ENCODE measurements around the gene SENP6. TPM values are rescaled to one million over a fixed set of nuclear protein-coding genes. Genes with fewer than 3 reads are reported as not detected.
"Not testable (repeated sequence)": the region's sequence is repeated elsewhere in the genome, so short reads cannot be mapped to it uniquely, and the experiment has no call there.

SENP6 gene
- total RNA-seq, 1 donor from 2014 or later: 100 TPM

DNA sequence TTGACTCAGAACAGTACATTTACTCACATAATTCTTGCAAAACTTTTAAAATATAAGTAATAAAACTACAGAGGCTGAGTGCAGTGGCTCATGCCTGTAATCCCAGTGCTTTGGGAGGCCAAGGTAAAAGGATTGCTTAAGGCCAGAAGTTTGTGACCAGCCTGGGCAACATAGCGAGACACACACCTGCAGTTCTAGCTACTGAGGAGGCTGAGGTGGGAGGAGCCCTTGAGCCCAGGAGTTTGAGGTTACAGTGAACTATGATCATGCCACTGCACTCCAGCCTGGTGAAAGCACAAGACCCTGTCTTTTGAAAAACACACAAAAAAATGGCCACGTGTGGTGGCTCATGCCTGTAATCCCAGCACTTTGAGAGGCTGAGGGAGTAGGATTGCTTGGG, 125.5 kb downstream of the SENP6 start:
- Mint-ChIP-seq H3K9me3 (ENCODE audit: unreplicated experiment) (no peaks in the 10 kb centered on the region), H3K36me3 (ENCODE audit: low read depth, unreplicated experiment) (no peaks in the 10 kb centered on the region), H3K4me3 (ENCODE audit: unreplicated experiment) (no peak overlapping the region), H3K4me1 (ENCODE audit: low read depth, unreplicated experiment) (no peaks in the 10 kb centered on the region), H3K27ac (ENCODE audit: unreplicated experiment) (no peak overlapping the region), H3K27me3 (ENCODE audit: low read depth, unreplicated experiment) (no peaks in the 10 kb centered on the region)
- Histone ChIP-seq H2AFZ (ENCODE audit: low read depth, low read length) (no peak overlapping the region), H3K27me3 (ENCODE audit: insufficient read depth, low read length) (no peaks in the 10 kb centered on the region), H3K36me3 (ENCODE audit: insufficient read depth, low read length) (no peaks in the 10 kb centered on the region), H3K27ac (ENCODE audit: low read depth, low read length) (no peak overlapping the region), H3K9ac (ENCODE audit: low read length) (no peak overlapping the region), H3K4me2 (ENCODE audit: low read length) (no peak overlapping the region), H3K79me2 (ENCODE audit: insufficient read depth, low read length) (no peaks in the 10 kb centered on the region), H3K9me3 (ENCODE audit: insufficient read depth, low read depth, low read length) (no peaks in the 10 kb centered on the region), H4K20me1 (ENCODE audit: insufficient read depth, low read length) (no peaks in the 10 kb centered on the region), H3K4me1 (ENCODE audit: insufficient read depth, low read length) (no peaks in the 10 kb centered on the region), H3K4me3 (ENCODE audit: insufficient read depth, low read depth, low read length) (no peak overlapping the region)
- DNase-seq (ENCODE audit: low read depth) (no peak), FAIRE-seq (no peak)
- TF ChIP-seq, protein P1, sequence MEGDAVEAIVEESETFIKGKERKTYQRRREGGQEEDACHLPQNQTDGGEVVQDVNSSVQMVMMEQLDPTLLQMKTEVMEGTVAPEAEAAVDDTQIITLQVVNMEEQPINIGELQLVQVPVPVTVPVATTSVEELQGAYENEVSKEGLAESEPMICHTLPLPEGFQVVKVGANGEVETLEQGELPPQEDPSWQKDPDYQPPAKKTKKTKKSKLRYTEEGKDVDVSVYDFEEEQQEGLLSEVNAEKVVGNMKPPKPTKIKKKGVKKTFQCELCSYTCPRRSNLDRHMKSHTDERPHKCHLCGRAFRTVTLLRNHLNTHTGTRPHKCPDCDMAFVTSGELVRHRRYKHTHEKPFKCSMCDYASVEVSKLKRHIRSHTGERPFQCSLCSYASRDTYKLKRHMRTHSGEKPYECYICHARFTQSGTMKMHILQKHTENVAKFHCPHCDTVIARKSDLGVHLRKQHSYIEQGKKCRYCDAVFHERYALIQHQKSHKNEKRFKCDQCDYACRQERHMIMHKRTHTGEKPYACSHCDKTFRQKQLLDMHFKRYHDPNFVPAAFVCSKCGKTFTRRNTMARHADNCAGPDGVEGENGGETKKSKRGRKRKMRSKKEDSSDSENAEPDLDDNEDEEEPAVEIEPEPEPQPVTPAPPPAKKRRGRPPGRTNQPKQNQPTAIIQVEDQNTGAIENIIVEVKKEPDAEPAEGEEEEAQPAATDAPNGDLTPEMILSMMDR (IDR thresholded peaks at IDR 0.05; ENCODE audit: insufficient read depth, low read depth, low read length): no peak
- TF ChIP-seq EZH2 (IDR thresholded peaks at IDR 0.05; ENCODE audit: insufficient read depth, low read length): no peak

DNA sequence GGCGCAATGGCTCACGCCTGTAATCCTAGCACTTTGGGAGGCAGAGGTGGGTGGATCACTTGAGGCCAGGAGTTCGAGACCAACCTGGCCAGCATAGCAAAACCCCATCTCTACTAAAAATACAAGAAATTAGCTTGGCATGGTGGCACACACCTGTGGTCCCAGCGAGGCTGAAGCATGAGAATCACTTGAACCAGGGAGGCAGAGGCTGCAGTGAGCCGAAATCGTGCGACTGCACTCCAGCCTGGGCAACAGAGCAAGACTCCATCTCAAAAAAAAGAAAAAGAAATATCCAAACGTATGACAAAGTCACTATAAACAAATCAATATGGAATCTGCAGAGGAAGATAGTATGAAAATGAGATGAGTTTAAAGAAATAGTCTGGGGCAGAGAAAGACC, 129.3 kb downstream of the SENP6 start:
- not testable (repeated sequence) for DNase-seq (ENCODE audit: low read depth); H3K79me2 ChIP-seq (ENCODE audit: insufficient read depth, low read length); H3K36me3 ChIP-seq (ENCODE audit: insufficient read depth, low read length); H3K4me3 Mint-ChIP-seq (ENCODE audit: unreplicated experiment); H3K27ac ChIP-seq (ENCODE audit: low read depth, low read length); H3K27me3 Mint-ChIP-seq (ENCODE audit: low read depth, unreplicated experiment); H3K4me3 ChIP-seq (ENCODE audit: insufficient read depth, low read depth, low read length); H3K4me2 ChIP-seq (ENCODE audit: low read length); H3K4me1 Mint-ChIP-seq (ENCODE audit: low read depth, unreplicated experiment); FAIRE-seq; H3K9me3 ChIP-seq (ENCODE audit: insufficient read depth, low read depth, low read length); H3K9me3 Mint-ChIP-seq (ENCODE audit: unreplicated experiment); H3K27ac Mint-ChIP-seq (ENCODE audit: unreplicated experiment); H3K4me1 ChIP-seq (ENCODE audit: insufficient read depth, low read length); H3K9ac ChIP-seq (ENCODE audit: low read length); H2AFZ ChIP-seq (ENCODE audit: low read depth, low read length); H4K20me1 ChIP-seq (ENCODE audit: insufficient read depth, low read length); H3K27me3 ChIP-seq (ENCODE audit: insufficient read depth, low read length); H3K36me3 Mint-ChIP-seq (ENCODE audit: low read depth, unreplicated experiment)

DNA sequence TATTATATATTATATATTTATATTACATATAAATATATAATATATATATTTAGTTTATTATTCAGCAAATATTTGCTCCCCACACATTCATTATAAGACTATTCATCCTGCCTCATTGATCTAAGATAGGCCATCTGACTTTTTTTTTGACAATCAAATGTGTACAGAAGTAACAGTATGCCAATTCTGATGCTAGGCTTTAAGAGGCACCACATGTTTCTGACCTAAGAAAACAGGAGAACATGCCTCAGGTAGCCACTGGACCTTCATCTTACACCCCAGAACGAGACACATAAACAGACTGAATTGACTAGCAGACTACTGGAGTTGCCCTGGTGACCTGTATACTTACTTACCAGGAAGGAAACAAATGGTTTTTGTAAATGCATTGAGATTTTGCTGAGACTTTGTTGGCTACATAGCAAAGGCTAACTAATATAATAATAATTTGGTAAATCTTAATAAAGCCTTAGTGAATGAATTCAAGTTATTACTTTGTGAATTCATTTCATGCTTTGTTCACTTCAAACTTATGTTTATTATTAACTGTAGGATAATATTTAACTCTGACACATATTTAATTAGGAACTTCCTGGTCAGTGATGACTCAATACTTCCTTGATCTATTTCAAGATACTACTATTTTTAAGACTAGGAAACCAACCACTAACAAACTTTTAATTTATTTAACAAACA, 134.0 kb downstream of the SENP6 start:
- FAIRE-seq: no peak
- Histone ChIP-seq H4K20me1 (ENCODE audit: insufficient read depth, low read length) (no peaks in the 10 kb centered on the region), H3K9ac (ENCODE audit: low read length) (no peak overlapping the region), H3K27ac (ENCODE audit: low read depth, low read length) (no peak overlapping the region), H3K4me2 (ENCODE audit: low read length) (no peak overlapping the region), H3K36me3 (ENCODE audit: insufficient read depth, low read length) (no peaks in the 10 kb centered on the region), H3K27me3 (ENCODE audit: insufficient read depth, low read length) (no peaks in the 10 kb centered on the region), H2AFZ (ENCODE audit: low read depth, low read length) (no peak overlapping the region), H3K4me1 (ENCODE audit: insufficient read depth, low read length) (peaks cover 4% of the 10 kb centered on the region), H3K4me3 (ENCODE audit: insufficient read depth, low read depth, low read length) (no peak overlapping the region), H3K79me2 (ENCODE audit: insufficient read depth, low read length) (no peaks in the 10 kb centered on the region), H3K9me3 (ENCODE audit: insufficient read depth, low read depth, low read length) (no peaks in the 10 kb centered on the region)
- DNase-seq (ENCODE audit: low read depth): peak; percentile 24
- TF ChIP-seq EZH2 (IDR thresholded peaks at IDR 0.05; ENCODE audit: insufficient read depth, low read length): no peak
- TF ChIP-seq, protein P1 (IDR thresholded peaks at IDR 0.05; ENCODE audit: insufficient read depth, low read depth, low read length): no peak
- H3K27ac Mint-ChIP-seq (ENCODE audit: unreplicated experiment): peak overlapping the region; percentile 4
- no peaks in the 10 kb centered on the region for H3K36me3 Mint-ChIP-seq (ENCODE audit: low read depth, unreplicated experiment)
- H3K9me3 Mint-ChIP-seq (ENCODE audit: unreplicated experiment): no peaks in the 10 kb centered on the region
- no peaks in the 10 kb centered on the region for H3K27me3 Mint-ChIP-seq (ENCODE audit: low read depth, unreplicated experiment)
- no peak overlapping the region for H3K4me3 Mint-ChIP-seq (ENCODE audit: unreplicated experiment)
- peaks cover 2% of the 10 kb centered on the region for H3K4me1 Mint-ChIP-seq (ENCODE audit: low read depth, unreplicated experiment)

Measured in astrocyte (in vitro differentiated cells and primary cell).